HG03139 (cell line): ENCODE results near the gene KDM3B.
"Not testable (repeated sequence)": the region's sequence is repeated elsewhere in the genome, so short reads cannot be mapped to it uniquely, and the experiment has no call there.

Experiments
- ATAC-seq: cut with Tn5 transposase; IDR thresholded peaks from one replicate; pipeline ENCODE4 v1.9.1; 2021; ENCODE audit not compliant: unreplicated experiment

KDM3B gene

GRCh38 chr5:138352071-138352721 is at the start of gene KDM3B:
KDM3B (plus strand) TSS chr5:138352685; CDS start chr5:138352796, 111 bp downstream.
- peak; percentile 64 for ATAC-seq

DNA sequence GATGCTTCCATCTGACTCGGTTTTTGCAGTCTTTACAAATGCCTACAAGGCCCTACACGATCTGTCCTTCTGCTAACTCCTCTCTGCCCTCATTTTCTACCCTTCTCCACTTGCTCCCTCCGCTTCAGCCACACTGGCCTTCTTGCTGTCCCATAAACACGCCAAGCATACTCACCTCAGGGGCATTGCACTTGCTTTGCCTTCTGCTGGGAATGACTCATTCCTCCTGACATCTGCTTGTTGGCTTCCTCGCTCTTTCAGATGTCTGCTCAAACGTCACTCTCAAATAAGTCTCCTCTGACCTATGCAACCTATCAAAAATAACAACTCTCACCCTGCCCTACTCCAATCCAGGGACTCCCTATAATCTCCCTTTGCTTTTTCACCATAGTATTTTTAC is 49.1 kb upstream of the KDM3B start:
- ATAC-seq: no peak

DNA sequence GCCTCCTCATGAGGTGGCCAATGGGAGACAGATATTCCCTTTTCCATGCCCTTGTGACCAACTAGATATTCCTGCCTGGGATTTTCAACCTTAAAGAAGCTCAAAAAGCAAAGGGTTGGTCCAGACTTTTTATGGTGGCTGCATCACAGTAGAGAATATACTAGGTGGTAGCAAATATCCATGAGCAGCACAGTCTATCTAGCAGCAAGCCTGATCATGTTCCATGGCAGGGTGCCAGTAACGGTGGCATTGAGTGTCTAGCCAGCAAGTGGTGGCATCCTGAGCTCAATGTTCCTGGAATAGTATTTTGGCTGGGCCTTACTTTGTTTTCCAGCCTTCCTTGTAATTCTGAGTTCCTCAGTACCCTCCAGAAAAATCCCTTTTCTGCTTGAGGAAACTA is 46.7 kb upstream of the KDM3B start:
- ATAC-seq: no peak

GRCh38 chr5:138315751-138316278 is 36.7 kb upstream of the KDM3B start:
- ATAC-seq: no peak

DNA sequence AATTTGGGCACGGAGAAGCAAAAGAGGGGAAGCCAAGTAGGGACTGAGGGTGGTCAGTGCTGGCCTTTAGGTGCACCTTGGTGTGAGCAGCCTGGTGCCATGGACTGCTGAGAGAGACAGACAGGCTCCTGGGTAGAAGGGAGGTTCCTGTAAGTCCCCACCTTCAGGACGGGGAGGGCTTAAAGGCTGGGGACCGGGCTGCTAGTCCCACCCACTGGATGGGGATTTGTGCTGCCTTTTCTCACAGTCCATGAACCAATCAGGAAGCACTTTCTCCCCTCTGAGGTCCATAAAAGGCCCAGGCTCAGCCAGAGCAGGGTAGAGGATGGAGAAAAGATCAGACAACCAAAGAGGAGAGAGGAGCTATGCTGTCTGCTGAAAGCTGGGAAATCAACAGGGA is 36.1 kb upstream of the KDM3B start:
- no peak for ATAC-seq

GRCh38 chr5:138318211-138318610 is 34.3 kb upstream of the KDM3B start:
- not testable (repeated sequence) for ATAC-seq

DNA sequence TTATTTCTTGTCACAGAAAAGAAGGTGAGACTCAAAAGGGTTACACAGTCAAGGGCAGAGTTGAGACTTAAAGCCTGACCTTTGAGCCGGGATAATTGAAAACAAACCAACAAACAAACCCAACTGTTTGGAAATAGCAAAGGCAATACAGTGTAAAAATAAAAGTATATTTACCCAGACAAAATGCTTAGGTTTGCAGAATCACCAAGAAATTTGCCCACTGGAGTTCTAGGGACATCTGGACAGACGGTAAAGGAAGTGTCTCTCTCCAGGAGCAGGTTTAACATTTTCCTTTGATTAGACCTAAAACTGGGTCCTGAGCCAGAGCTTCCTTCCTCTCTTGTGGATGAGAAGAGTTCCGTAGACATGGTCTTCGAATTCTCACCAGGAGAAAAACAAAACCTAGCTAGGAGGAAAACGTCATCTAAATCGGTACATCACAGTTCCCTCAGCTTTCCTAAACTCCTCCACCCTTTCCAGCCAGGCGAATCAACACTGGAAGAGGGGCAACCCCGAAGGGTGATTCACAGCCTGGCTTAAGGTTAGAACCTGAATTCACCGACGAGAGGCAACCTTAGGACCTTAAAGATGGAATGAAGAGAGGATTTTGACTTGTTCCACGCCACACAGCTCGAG is 21.6 kb upstream of the KDM3B start:
- no peak for ATAC-seq

- ATAC-seq: peak; percentile 98
Observed at GRCh38 chr5:138331449-138332368, 20.8 kb upstream of the KDM3B start, which contains the start of gene CDC25C. CDC25C (minus strand) TSS chr5:138331804; CDS start chr5:138331180, 624 bp downstream.

DNA sequence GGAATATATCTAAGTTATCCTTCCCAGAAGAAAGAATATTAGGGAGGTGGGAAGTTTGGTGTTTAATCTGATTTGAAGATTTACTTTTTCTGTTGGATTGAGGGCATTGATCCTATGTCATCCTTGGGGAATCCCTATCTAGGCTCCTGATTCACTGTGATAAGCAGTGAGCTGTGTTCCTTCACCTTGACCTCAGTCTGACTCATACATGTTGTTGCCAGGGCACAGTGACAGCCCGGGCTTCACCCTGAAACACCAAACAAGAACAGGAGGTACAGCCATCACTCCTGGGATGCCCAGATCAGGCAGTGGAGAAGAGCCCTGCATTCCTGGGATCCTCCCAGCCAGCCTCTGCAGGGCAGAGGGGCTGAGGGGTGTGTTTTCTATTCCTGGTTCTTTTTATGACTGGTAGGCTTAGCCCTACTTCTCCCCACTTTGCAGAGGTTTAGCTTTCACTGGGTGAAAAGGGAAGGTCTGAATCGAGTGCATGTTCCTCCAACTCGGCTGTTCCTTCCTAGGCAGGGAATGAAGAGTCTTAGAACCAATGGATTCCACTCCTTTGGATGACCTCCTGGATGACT is 17.5 kb upstream of the KDM3B start:
- ATAC-seq: no peak

DNA sequence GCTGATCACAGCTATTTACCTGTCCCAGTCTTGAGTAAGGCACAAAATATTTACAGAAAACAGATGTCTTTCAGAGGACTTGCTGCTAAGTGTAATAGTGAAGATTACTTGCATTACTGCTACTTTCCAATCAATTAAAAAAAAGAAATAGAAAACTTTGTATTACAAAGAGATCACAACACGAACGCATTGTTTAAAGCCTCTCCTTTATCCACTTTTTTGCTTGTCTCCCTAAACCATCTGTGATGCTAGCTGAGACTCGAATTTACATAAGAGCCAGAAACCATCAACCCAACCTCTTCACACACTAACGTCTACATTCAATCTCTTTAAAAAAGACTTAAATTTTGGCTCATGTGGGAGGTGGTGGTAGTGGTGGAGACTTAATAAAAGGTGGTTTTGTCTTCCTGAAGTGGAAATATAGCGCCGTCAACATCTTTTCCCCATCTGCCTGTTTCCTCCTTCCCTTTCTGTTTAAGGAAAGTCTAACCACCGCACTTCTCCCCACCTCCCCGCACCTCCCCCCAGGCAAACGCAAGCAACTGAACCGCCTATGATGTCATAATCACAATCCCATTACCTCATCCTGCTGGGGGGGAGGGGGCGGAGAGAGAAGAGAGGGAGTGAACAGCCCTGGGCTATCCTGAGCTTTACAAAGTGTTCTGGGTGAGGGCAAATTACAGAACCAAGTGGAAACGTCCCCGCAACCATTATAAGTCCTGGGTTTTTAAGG is 15.4 kb upstream of the KDM3B start:
- ATAC-seq: peak; percentile 11

- peak; percentile 75 for ATAC-seq
Observed at GRCh38 chr5:138337685-138338410, 14.6 kb upstream of the KDM3B start, which contains the start of gene FAM53C. FAM53C (plus strand) TSS chr5:138338266; CDS start chr5:138341336, 3,070 bp downstream.

DNA sequence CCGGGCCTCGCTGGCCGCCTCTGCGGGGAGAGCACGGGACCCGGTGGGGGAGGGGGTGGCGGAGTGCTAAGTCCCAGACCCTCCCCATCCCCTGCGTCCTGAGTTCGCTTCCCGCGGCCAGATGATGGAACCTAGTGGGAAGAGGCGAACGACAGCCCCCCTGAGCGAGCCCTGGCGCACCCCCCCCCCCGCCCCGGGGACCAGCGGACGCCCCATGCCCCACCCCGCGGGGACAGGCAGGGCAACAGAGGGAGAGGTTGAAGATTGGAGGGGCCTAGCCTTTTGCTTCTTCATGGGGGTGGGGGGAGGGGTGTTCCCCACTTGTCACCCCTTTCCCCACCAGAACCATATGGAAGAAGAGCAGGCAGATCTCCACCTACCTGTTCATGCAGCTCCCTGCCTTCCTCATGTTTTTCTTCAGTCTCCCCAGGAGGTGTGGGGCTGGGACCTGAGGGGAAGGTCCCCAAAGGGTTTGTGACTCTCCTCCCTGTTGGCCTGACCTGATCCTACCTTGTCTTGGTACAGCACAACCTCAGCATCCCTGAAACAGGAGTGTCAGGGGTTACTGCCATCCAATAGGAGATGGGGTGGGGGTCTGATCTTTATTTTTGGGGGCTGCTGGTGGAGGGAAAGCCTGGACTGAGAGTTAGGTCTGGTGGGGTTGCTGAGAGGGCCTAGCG is 13.9 kb upstream of the KDM3B start:
- ATAC-seq: no peak

DNA sequence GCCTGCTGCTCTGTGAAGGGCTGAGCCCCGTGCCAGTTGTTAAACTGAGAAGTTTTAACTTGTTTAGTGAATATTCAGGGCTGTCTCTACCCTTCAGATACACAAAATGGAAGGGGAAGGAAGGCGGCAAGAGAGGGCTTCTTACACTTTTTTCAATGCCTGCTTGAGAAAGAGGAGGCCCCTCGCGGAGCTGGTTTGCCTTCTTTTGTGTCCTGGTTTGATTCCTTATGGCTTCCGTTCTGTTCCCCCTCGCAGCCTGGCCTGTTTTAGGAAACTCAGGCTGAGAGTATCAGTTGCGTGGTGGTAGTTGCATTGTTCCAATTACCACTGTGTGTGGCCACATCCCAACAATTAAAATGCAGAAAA is 13.4 kb upstream of the KDM3B start:
- no peak for ATAC-seq

DNA sequence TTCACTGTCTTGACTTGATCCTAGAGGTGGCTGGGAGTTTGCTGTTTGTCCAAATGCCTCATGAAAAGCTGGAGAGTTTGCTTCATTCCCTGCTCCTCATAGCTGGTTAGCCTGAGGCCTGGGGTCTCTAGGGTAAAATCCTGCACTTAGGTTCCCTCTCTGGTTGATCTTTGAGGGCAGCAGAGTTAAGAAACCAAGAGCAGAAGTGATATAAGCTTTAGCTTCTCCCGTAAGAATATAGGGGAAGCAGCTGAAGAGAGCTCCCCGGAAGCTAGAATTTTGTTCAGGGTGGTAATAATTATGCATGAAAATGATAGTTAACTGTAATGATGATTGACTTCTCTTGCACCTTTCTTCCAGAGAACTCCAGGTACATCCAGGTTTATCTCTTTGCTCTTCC is 13.0 kb upstream of the KDM3B start:
- no peak for ATAC-seq

DNA sequence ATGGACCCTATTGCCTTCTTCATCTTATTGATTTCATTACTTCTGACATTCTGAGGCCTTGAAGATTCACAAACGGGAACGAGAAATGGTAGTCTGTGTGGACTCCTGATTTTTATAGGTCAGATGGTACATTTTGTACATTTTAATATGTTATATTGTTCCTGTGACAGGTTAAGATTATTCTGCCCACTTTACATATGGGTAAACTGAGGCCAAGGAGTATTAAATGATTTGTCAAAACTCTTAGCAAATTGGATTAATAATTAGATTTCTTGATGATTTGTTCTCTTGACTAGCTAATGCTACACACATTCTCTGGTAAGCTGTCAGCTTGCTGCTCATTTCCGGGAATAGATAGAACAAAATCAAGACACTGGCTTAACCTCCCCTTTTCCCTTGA is 12.5 kb upstream of the KDM3B start:
- ATAC-seq: no peak

DNA sequence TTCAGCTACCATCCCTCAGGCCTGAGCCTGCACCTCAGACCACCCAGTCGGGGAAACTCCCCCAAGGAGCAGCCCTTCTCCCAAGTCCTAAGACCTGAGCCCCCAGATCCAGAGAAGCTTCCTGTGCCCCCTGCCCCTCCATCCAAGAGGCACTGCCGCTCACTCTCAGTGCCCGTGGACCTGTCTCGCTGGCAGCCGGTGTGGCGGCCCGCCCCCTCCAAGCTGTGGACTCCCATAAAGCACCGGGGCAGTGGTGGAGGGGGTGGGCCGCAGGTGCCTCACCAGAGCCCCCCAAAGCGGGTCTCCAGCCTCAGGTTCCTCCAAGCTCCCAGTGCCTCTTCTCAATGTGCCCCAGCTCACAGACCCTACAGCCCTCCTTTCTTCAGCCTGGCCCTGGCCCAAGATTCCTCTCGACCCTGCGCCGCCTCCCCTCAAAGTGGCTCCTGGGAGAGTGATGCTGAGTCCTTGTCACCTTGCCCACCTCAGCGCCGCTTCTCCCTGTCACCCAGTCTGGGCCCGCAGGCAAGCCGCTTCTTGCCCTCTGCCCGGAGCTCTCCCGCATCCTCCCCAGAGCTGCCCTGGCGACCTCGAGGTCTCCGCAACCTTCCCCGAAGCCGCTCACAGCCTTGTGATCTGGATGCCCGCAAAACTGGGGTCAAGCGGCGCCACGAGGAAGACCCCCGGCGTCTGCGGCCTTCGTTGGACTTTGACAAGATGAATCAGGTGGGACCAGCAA is 7.4 kb upstream of the KDM3B start:
- ATAC-seq: no peak

GRCh38 chr5:138346889-138347288 is 5.6 kb upstream of the KDM3B start:
- ATAC-seq: no peak

GRCh38 chr5:138349852-138350562 is 2.5 kb upstream of the KDM3B start:
- no peak for ATAC-seq
